Keratinocyte (primary cell): ENCODE data around the gene JPT2. TPM values are rescaled to one million over a fixed set of nuclear protein-coding genes. Genes with fewer than 3 reads are reported as not detected.

ENCODE experiments used
- DNase-seq: peaks from one replicate; pipeline ENCODE4 v3.0.0-alpha.2; 2011; ENCODE audit warnings: low read depth, missing footprints, low spot score
- FAIRE-seq: peaks from 2 replicates; lab custom pipeline; 2011; peaks lifted over from hg19 to GRCh38; lab: Jason Lieb, UNC
- H2AFZ ChIP-seq: 2 replicates; pipeline ENCODE4 v1.6.0; 2012; ENCODE audit warnings: low read length, control low read depth, inconsistent platforms; ENCODE audit not compliant: control insufficient read depth
- H3K27ac ChIP-seq: 2 replicates; pipeline ENCODE4 v1.5.1; 2011; ENCODE audit warnings: low read length; ENCODE audit not compliant: control insufficient read depth, insufficient read depth
- H3K27me3 ChIP-seq: 3 replicates; pipeline ENCODE4 v1.6.0; 2011; ENCODE audit warnings: low read length; ENCODE audit not compliant: control insufficient read depth, insufficient read depth; ENCODE audit errors: extremely low read depth
- H3K36me3 ChIP-seq, 2 experiments: 2 replicates in 1 of 2; 3 replicates in 1 of 2; pipeline ENCODE4 v1.5.1; 2011; ENCODE audit warnings: low read length in 2 of 2, mild to moderate bottlenecking in 1 of 2; ENCODE audit not compliant: control insufficient read depth in 2 of 2, insufficient read depth in 2 of 2; ENCODE audit errors: extremely low read depth in 1 of 2
- H3K4me1 ChIP-seq: 3 replicates; pipeline ENCODE4 v1.5.1; 2011; ENCODE audit warnings: low read length; ENCODE audit not compliant: control insufficient read depth, insufficient read depth; ENCODE audit errors: extremely low read depth
- H3K4me2 ChIP-seq: 3 replicates; pipeline ENCODE4 v1.6.0; 2011; ENCODE audit warnings: low read depth, low read length; ENCODE audit not compliant: control insufficient read depth, insufficient read depth; ENCODE audit errors: extremely low read depth
- H3K4me3 ChIP-seq, 3 experiments: fragments of 200-600 bp in 1 of 3; sonication (generic) in 1 of 3; 2 replicates in 2 of 3; 3 replicates in 1 of 3; pipeline ENCODE4 v1.5.1; 2011 to 2016; ENCODE audit warnings: low read length in 3 of 3, mild to moderate bottlenecking in 3 of 3, control low read depth in 2 of 3, inconsistent platforms in 1 of 3, low read depth in 1 of 3, mixed read lengths in 1 of 3, mixed run types in 1 of 3, moderate library complexity in 1 of 3; ENCODE audit not compliant: control insufficient read depth in 2 of 3, insufficient read depth in 2 of 3; ENCODE audit errors: extremely low read depth in 1 of 3
- H3K79me2 ChIP-seq: 2 replicates; pipeline ENCODE4 v1.6.0; 2012; ENCODE audit warnings: low read length; ENCODE audit not compliant: control insufficient read depth, insufficient read depth
- H3K9ac ChIP-seq: 3 replicates; pipeline ENCODE4 v1.6.0; 2011; ENCODE audit warnings: low read length; ENCODE audit not compliant: control insufficient read depth, insufficient read depth; ENCODE audit errors: extremely low read depth
- H3K9me1 ChIP-seq: 3 replicates; pipeline ENCODE4 v1.6.0; 2011; ENCODE audit warnings: low read length; ENCODE audit not compliant: control insufficient read depth, insufficient read depth; ENCODE audit errors: extremely low read depth
- H3K9me3 ChIP-seq: 2 replicates; pipeline ENCODE4 v1.5.1; 2012; ENCODE audit warnings: low read depth, low read length; ENCODE audit not compliant: control insufficient read depth
- H4K20me1 ChIP-seq: 3 replicates; pipeline ENCODE4 v1.6.0; 2011; ENCODE audit warnings: low read length; ENCODE audit not compliant: control insufficient read depth, insufficient read depth; ENCODE audit errors: extremely low read depth
- EZH2 ChIP-seq: IDR thresholded peaks from one replicate; pipeline ENCODE4 v1.6.1; 2012; ENCODE audit warnings: inconsistent platforms, mild to moderate bottlenecking, low read length, moderate library complexity
- dilution Hi-C: fragments of 300-500 bp; cut with MboI; formaldehyde crosslinking; loops from one replicate; pipeline ENCODE4 v1.7.0; 2020; ENCODE audit warnings: low sequenced_read_pairs; ENCODE audit not compliant: extremely low pct_ligation_motif_present
- polyA plus RNA-seq, 5 experiments: library from polyadenylated mRNA; depleted of rRNA in 3 of 5; stranded (reverse) in 3 of 5; stranded (forward) in 1 of 5; unstranded in 1 of 5; fragments of >200 nt; gene quantifications; 1 replicate in 1 of 5; 2 replicates in 3 of 5; 3 replicates in 1 of 5; pipeline versions ENCODE4 v1.2.1 to v1.2.3, GENCODE V29; 2011 to 2012; ENCODE audit warnings: missing spikeins in 2 of 5, low read depth in 1 of 5, low replicate concordance in 1 of 5
- TF ChIP-seq, protein P1 (sequence below), 3 experiments: IDR thresholded peaks in 1 of 3; conservative IDR thresholded peaks in 1 of 3; optimal IDR thresholded peaks in 1 of 3; 2 replicates in 2 of 3; 3 replicates in 1 of 3; pipeline versions ENCODE3 to v1.5.1; 2011; ENCODE audit warnings: low read length in 3 of 3, mild to moderate bottlenecking in 3 of 3, moderate library complexity in 2 of 3, control low read depth in 1 of 3, inconsistent platforms in 1 of 3; ENCODE audit not compliant: insufficient read depth in 2 of 3; ENCODE audit errors: extremely low read depth in 1 of 3

JPT2 gene
- polyA plus RNA-seq, 1 donor (not counting 4 experiments of a cell fraction or from before 2014, with no cell fraction given): 166 TPM

DNA sequence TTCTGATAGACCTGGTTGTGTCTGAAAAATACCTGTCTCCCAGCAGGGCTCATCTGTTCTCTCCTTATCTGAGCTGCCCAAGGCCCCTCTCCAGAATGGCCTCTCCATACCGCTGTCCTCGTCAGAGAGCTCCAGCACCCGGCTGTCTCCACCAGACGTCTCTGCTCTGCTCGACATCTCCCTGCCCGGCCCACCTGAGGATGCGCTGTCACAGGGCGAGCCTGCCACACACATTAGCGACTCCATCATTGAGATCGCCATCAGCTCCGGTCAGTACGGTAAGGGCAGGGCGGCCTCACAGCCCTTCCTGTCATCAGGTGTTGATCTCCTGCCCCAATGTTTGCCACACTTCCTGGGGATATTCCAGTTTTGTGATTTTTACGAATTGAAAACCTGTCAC is 10.2 kb upstream of the JPT2 start:
- Histone ChIP-seq H2AFZ (no peak overlapping the region), H4K20me1 (no peaks in the 10 kb centered on the region), H3K4me1 (no peaks in the 10 kb centered on the region), H3K27me3 (no peaks in the 10 kb centered on the region), H3K9me3 (no peaks in the 10 kb centered on the region), H3K27ac (no peak overlapping the region), H3K4me3 (no peak overlapping the region), H3K9me1 (no peaks in the 10 kb centered on the region), H3K4me2 (no peak overlapping the region), H3K79me2 (no peaks in the 10 kb centered on the region), H3K9ac (no peak overlapping the region), H3K36me3 (peaks cover 42 to 50% of the 10 kb centered on the region in 2 experiments)
- DNase-seq (no peak), FAIRE-seq (no peak)
- dilution Hi-C loops: no loop called here
- TF ChIP-seq EZH2: no peak
- TF ChIP-seq, protein P1, sequence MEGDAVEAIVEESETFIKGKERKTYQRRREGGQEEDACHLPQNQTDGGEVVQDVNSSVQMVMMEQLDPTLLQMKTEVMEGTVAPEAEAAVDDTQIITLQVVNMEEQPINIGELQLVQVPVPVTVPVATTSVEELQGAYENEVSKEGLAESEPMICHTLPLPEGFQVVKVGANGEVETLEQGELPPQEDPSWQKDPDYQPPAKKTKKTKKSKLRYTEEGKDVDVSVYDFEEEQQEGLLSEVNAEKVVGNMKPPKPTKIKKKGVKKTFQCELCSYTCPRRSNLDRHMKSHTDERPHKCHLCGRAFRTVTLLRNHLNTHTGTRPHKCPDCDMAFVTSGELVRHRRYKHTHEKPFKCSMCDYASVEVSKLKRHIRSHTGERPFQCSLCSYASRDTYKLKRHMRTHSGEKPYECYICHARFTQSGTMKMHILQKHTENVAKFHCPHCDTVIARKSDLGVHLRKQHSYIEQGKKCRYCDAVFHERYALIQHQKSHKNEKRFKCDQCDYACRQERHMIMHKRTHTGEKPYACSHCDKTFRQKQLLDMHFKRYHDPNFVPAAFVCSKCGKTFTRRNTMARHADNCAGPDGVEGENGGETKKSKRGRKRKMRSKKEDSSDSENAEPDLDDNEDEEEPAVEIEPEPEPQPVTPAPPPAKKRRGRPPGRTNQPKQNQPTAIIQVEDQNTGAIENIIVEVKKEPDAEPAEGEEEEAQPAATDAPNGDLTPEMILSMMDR (optimal IDR thresholded peaks at IDR 0.05 in 1 of 3, IDR thresholded peaks at IDR 0.05 in 1 of 3, conservative IDR thresholded peaks at IDR 0.05 in 1 of 3; ENCODE audit: extremely low read depth in 1 of 3, insufficient read depth in 2 of 3, low read length in 3 of 3): no peak

- Histone ChIP-seq H2AFZ (no peak overlapping the region), H3K36me3 (peaks cover 42 to 47% of the 10 kb centered on the region in 2 experiments), H3K9ac (no peak overlapping the region), H3K9me1 (no peaks in the 10 kb centered on the region), H3K79me2 (no peaks in the 10 kb centered on the region), H3K4me1 (no peaks in the 10 kb centered on the region), H3K4me3 (no peak overlapping the region), H3K4me2 (no peak overlapping the region), H4K20me1 (no peaks in the 10 kb centered on the region), H3K9me3 (no peaks in the 10 kb centered on the region), H3K27ac (no peak overlapping the region), H3K27me3 (no peaks in the 10 kb centered on the region)
- DNase-seq (no peak), FAIRE-seq (no peak)
- no peak for TF ChIP-seq EZH2
- TF ChIP-seq, protein P1 (optimal IDR thresholded peaks at IDR 0.05 in 1 of 3, IDR thresholded peaks at IDR 0.05 in 1 of 3, conservative IDR thresholded peaks at IDR 0.05 in 1 of 3; ENCODE audit: extremely low read depth in 1 of 3, insufficient read depth in 2 of 3, low read length in 3 of 3): no peak
- dilution Hi-C loops: no loop called here
Measured at GRCh38 chr16:1668612-1669319, 9.3 kb upstream of the JPT2 start.
